ENCODE measurements around the gene STAT3. TPM values are rescaled to one million over a fixed set of nuclear protein-coding genes. Genes with fewer than 3 reads are reported as not detected.

The STAT3 gene
- total and polyA plus RNA-seq, 9 of the 15 experiments (the other 6 are each of a cell fraction or from before 2014, with no cell fraction given) = 90.0 to 179 (median 114) TPM

DNA sequence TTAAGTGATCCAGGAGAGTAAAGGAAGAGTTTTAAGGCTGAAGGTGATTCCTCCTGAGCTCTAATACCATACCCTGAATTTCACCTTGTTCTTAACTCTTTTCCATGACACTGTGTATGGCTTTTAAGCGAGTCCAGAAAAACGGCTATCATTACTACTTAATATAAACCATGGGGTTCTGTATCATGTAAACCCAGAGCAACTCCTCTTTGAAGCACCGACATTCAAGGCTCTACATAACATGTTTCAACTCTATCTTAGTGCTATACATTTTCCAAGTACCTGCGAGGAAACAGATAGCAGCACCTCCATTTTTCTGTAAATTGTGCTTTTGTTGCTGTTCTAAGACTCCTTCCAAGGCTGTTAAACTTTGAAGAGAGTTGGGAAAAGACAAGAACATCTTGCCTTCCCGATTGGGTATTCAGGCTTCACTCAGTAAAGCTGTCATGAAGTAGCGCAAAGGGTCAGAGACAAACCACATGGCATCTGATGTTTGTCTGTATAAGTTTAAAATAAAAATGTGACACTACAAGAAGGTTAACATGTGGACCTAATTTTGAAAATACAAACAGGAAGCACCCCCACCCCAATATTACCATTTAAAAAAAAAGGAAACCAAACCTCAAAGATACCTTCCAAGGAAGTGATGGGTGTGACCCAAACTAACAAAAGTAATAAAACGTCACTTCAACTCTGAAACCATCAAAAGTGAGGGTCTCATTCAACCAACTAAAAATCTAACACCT, 115.9 kb downstream of the STAT3 start (continued):
- TF ChIP-seq, protein P1, sequence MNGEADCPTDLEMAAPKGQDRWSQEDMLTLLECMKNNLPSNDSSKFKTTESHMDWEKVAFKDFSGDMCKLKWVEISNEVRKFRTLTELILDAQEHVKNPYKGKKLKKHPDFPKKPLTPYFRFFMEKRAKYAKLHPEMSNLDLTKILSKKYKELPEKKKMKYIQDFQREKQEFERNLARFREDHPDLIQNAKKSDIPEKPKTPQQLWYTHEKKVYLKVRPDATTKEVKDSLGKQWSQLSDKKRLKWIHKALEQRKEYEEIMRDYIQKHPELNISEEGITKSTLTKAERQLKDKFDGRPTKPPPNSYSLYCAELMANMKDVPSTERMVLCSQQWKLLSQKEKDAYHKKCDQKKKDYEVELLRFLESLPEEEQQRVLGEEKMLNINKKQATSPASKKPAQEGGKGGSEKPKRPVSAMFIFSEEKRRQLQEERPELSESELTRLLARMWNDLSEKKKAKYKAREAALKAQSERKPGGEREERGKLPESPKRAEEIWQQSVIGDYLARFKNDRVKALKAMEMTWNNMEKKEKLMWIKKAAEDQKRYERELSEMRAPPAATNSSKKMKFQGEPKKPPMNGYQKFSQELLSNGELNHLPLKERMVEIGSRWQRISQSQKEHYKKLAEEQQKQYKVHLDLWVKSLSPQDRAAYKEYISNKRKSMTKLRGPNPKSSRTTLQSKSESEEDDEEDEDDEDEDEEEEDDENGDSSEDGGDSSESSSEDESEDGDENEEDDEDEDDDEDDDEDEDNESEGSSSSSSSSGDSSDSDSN (IDR thresholded peaks at IDR 0.05; ENCODE audit: borderline replicate concordance in 1 of 2, low read depth in 2 of 2, low read length in 2 of 2) = 0 out of 4 replicates have a peak, but pooled peaks of 1 of the 2 experiments have one; percentile 2
- TF ChIP-seq, protein P2, sequence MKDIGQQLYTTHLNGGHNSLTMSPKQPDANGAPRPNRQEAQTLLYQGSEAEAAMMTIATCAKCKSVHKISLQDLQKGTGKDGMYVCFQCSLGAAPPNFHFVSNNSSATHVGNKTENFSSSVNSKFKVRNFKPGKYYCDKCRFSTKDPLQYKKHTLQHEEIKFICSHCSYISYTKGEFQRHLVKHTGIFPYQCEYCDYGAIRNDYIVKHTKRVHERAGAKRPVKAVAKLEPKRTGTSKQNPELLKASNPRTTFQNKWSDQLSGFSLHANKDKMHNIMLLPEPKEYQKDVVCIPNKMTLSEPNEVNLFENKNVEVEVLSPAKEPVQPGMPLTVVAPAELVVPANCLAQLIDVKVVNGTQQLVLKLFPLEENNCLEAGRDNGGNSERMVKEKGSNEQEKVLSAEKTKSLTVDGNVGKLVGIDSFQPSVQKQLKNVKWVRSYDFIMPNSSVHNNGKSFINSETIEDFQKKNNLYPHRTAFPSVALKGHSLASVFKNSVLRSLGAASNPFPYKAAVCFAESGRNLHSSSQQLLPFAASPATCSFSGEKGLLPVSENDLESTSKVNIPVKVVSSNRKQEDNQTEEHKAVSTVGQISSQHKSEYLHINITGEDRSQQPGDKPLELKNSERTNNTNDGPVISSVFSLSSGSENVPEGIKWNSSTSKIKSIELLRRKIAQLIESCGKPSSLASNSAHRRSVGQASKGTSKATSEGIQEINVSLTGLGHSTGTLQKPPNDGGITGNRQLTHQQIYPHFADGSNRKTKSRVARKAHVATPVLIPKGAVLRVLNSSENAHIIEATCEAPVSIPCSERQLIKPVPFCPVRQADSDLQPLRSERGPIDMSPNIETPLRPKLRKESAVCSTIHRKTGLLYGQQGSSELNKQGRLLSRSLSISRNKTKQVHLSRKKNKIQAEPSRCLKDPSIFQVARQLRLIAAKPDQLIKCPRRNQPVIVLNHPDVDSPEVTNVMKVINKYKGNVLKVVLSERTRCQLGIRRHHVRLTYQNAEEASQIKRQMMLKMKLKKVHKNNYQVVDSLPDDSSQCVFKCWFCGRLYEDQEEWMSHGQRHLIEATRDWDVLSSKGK (CRISPR knock-in tag; IDR thresholded peaks at IDR 0.05) = no peak
- TF ChIP-seq ZNF217 (CRISPR knock-in tag; IDR thresholded peaks at IDR 0.05) (no peak), ZNF644 (tag; IDR thresholded peaks at IDR 0.05; ENCODE audit: low read depth) (0 out of 2 replicates have a peak, but pooled peaks have one; percentile 13), NFRKB (IDR thresholded peaks at IDR 0.05; ENCODE audit: low read depth) (0 out of 2 replicates have a peak, but pooled peaks have one; percentile 56)
